Gastroesophageal sphincter (tissue), 3 donors: Measurements from ENCODE around the gene ANKRD30A.

Experiments used
- POLR2A ChIP-seq, 2 donors: fragments of 450-650 bp; IDR thresholded peaks; one replicate each; pipeline ENCODE4 v1.6.1; 2017; ENCODE audit warnings: antibody characterized with exemption in 2 of 2, mild to moderate bottlenecking in 2 of 2, moderate library complexity in 1 of 2
- TF ChIP-seq, protein P1 (sequence below), 4 experiments: fragments of 200-600 bp in 2 of 4; fragments of 450-650 bp in 2 of 4; sonication (generic) in 1 of 4; IDR thresholded peaks; one replicate each; pipeline ENCODE4 v1.5.1; 2017 to 2019; ENCODE audit warnings: antibody characterized with exemption in 4 of 4, mild to moderate bottlenecking in 2 of 4, moderate library complexity in 2 of 4

DNA sequence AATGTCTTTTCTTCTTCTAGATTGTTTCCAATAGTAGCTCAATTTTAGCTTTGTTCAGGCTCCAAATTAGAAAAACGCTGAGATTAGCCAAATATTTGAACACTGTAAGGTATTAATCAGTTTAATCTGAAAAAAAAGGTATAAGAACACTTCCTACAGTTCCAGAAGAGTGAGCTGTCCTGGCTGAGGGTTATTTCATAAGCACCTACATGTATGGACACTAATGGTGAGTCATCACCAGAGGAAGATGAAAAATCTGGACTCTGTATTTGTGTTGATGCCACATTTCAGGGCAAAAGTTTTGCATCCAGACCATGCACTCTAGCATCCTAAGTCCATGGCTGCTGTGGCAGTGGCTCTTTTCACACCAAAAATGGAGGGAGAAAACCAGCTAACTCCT is 189.5 kb downstream of the ANKRD30A start:
- TF ChIP-seq POLR2A (IDR thresholded peaks at IDR 0.05): no peak
- TF ChIP-seq, protein P1, sequence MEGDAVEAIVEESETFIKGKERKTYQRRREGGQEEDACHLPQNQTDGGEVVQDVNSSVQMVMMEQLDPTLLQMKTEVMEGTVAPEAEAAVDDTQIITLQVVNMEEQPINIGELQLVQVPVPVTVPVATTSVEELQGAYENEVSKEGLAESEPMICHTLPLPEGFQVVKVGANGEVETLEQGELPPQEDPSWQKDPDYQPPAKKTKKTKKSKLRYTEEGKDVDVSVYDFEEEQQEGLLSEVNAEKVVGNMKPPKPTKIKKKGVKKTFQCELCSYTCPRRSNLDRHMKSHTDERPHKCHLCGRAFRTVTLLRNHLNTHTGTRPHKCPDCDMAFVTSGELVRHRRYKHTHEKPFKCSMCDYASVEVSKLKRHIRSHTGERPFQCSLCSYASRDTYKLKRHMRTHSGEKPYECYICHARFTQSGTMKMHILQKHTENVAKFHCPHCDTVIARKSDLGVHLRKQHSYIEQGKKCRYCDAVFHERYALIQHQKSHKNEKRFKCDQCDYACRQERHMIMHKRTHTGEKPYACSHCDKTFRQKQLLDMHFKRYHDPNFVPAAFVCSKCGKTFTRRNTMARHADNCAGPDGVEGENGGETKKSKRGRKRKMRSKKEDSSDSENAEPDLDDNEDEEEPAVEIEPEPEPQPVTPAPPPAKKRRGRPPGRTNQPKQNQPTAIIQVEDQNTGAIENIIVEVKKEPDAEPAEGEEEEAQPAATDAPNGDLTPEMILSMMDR (IDR thresholded peaks at IDR 0.05): no peak
